ENCODE data around the gene C1orf210. TPM values are rescaled to one million over a fixed set of nuclear protein-coding genes. Genes with fewer than 3 reads are reported as not detected.

The C1orf210 gene
- total and polyA plus RNA-seq, 2 of the 13 experiments (the other 11 are each of a cell fraction or from before 2014, with no cell fraction given): 0.49 to 5.1 TPM

DNA sequence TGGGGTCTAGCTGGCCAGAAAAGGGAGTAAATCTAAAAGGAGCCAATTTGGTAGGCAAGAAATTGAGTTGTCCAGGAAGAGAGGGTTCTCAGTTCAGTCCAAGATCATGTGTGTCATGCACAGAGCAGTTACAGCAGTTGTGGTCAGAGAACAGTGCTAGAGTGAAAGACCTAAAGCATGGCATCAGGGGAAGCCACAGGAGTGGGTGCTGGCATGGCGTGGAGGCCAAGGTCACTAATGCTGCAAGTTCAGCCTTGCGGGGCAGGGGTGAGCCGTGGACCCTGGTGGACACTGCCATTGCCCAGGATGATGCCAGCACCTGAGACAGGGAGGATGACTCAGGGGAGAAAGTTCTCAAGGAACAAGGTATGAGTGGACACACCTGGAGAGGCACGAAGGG is 32.2 kb downstream of the C1orf210 start:
- intact Hi-C loops (cut with micrococcal nuclease; ENCODE audit: unreplicated experiment): no loop called here
- ChIA-PET CTCF (ENCODE audit: low intra/inter-chr PET ratio, low total read pairs) (no interaction called here), POLR2A (no interaction called here)
- H3K4me2 ChIP-seq (ENCODE audit: low read depth, low read length): no peak overlapping the region
- H4K20me1 ChIP-seq (ENCODE audit: insufficient read depth, low read length): no peaks in the 10 kb centered on the region
- H3K27ac ChIP-seq (ENCODE audit: extremely low read length, insufficient read depth, low read length): no peak overlapping the region
- WGBS (ENCODE audit: low lambda C conversion rate): 34% methylated on average over 4 of the region's 4 CpGs
- DNase-seq (ENCODE audit: low spot score) (no peak), ATAC-seq (no peak), FAIRE-seq (no peak)
- H3K4me1 ChIP-seq (ENCODE audit: insufficient read depth, low read length): peaks cover 8% of the 10 kb centered on the region; the same call in 1 of the 2 replicates
- H3K36me3 ChIP-seq (replicated peaks in 1 of 2; ENCODE audit: control insufficient read depth in 1 of 2, insufficient read depth in 2 of 2, low read length in 2 of 2): no peaks in the 10 kb centered on the region
- H2AFZ ChIP-seq (ENCODE audit: low read length): no peak overlapping the region
- no TSS peak for BruUV-seq (replicated peaks)
- H3K4me3 ChIP-seq (replicated peaks in 1 of 3; ENCODE audit: insufficient read depth in 1 of 3, low read depth in 2 of 3, low read length in 3 of 3): no peak overlapping the region
- H3K79me2 ChIP-seq (ENCODE audit: insufficient read depth, low read length): no peaks in the 10 kb centered on the region
- peaks cover 3 to 15% of the 10 kb centered on the region in 2 experiments; a peak in 4 of 5 replicates for H3K27me3 ChIP-seq (ENCODE audit: control insufficient read depth in 1 of 2, insufficient read depth in 2 of 2, low read length in 2 of 2)
- no peak overlapping the region for H3K9ac ChIP-seq (ENCODE audit: insufficient read depth, low read depth, low read length)
- in situ Hi-C loops (cut with HindIII; ENCODE audit: extremely low pct_ligation_motif_present, low pct_unique_long_range_greater_than_20kb): no loop called here
- 0 out of 2 replicates have a peak, but pooled peaks cover 8% of the 10 kb centered on the region for H3K9me3 ChIP-seq (ENCODE audit: low read length)
- no peak for TF ChIP-seq POLR2A (IDR thresholded peaks at IDR 0.05; ENCODE audit: insufficient read depth in 1 of 2, low read depth in 2 of 2, low read length in 2 of 2)
- no peak for TF ChIP-seq MIER3 (CRISPR knock-in tag; IDR thresholded peaks at IDR 0.05; ENCODE audit: borderline replicate concordance)
- TF ChIP-seq KIAA2018 (CRISPR knock-in tag; IDR thresholded peaks at IDR 0.05; ENCODE audit: borderline replicate concordance): no peak
- no peak for TF ChIP-seq MED8 (CRISPR knock-in tag; IDR thresholded peaks at IDR 0.05; ENCODE audit: insufficient replicate concordance)
- TF ChIP-seq NR2F6 (IDR thresholded peaks at IDR 0.05): no peak
- TF ChIP-seq NR2F6 (CRISPR knock-in tag; IDR thresholded peaks at IDR 0.05): no peak
- TF ChIP-seq PRMT3 (CRISPR knock-in tag; IDR thresholded peaks at IDR 0.05; ENCODE audit: borderline replicate concordance, low read depth): no peak
- TF ChIP-seq ZNF263 (CRISPR knock-in tag; IDR thresholded peaks at IDR 0.05): no peak
- no peak for TF ChIP-seq ZC3H13 (CRISPR knock-in tag; IDR thresholded peaks at IDR 0.05)
- TF ChIP-seq JUND (CRISPR knock-in tag; IDR thresholded peaks at IDR 0.05): no peak
- no peak for TF ChIP-seq ZNF224 (CRISPR knock-in tag; IDR thresholded peaks at IDR 0.05)
- TF ChIP-seq, protein P1, sequence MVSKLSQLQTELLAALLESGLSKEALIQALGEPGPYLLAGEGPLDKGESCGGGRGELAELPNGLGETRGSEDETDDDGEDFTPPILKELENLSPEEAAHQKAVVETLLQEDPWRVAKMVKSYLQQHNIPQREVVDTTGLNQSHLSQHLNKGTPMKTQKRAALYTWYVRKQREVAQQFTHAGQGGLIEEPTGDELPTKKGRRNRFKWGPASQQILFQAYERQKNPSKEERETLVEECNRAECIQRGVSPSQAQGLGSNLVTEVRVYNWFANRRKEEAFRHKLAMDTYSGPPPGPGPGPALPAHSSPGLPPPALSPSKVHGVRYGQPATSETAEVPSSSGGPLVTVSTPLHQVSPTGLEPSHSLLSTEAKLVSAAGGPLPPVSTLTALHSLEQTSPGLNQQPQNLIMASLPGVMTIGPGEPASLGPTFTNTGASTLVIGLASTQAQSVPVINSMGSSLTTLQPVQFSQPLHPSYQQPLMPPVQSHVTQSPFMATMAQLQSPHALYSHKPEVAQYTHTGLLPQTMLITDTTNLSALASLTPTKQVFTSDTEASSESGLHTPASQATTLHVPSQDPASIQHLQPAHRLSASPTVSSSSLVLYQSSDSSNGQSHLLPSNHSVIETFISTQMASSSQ (IDR thresholded peaks at IDR 0.05; ENCODE audit: low read depth): no peak
- TF ChIP-seq, protein P1 (CRISPR knock-in tag; IDR thresholded peaks at IDR 0.05; ENCODE audit: borderline replicate concordance): no peak
